HL-60/S4 (cell line): ENCODE data around the gene KLC4.

ENCODE experiments used
- in situ Hi-C: fragments of 300-500 bp; cut with MboI; formaldehyde crosslinking; loops from 2 replicates; pipeline ENCODE4 v1.14.3; 2022; ENCODE audit warnings: low sequenced_read_pairs

Gene KLC4

DNA sequence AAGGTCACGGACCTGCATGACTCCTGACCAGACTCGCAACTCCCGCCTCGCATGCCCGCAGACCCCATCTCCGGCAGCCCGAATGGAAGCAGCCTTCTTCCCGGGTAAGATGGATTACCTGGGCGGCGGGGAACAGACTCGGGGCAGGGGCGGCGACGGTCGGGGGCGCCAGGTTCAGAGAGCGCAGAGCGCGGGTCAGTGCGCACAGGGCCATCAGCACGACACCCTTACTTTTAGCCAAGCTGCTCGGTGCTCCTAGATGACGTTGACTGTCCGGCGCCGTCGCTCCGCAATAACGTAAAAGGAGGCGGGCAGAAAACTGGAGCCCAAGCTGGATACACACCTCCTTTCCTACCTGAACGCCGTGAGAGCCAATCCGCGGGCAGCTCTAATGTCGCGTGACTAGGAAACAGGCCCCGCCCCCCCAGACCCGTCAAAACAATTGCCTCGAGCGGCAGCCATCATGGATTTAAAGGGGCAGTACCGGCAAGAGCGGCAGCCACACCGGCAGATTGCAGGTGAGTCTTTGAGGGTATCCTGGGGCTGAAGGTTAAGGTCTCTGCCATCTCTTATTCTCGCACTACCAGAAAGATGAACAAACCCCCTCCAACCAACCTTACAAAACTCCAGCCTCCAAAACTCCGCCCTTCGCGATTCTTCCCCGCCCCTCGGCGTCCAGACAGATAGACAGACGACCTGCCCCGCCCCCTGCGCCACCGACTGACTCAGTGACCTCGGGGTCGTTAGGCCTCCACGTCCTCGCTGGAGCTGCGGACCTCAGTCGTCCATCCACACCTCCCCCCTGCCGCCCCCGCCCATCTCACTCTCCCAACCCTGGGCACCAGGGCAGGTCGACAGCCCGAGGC lies at the start of gene KLC4, which contains the start of gene MRPL2:
TSS of gene KLC4 (plus strand) at position 464 of the 866 bp plus-strand sequence. CDS start 1,705 bp downstream, outside the sequence.
TSS of gene MRPL2 (minus strand) at position 267 of the 866 bp plus-strand sequence. CDS start at position 214, 53 bp downstream.
- in situ Hi-C loops: no loop called here

DNA sequence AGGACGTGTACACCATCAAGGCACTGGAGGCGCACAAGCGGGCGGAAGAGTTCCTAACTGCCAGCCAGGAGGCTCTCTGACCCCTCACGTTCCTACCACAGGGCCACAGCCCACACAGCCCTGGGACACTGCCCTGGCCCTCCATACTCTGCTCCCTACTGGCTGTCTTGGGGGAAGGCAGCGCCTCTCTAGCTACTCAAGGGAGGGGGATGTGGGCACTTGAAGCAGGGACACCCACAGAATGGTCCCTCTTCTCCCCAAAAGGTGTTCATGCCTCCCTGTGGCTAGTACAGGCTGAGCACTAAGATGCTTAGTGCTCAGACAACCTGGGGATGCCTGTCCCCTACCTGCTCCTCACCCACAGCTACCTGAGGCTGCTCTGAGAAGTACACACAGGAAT lies 48.2 kb upstream of the KLC4 start:
- in situ Hi-C loops: no loop called here

DNA sequence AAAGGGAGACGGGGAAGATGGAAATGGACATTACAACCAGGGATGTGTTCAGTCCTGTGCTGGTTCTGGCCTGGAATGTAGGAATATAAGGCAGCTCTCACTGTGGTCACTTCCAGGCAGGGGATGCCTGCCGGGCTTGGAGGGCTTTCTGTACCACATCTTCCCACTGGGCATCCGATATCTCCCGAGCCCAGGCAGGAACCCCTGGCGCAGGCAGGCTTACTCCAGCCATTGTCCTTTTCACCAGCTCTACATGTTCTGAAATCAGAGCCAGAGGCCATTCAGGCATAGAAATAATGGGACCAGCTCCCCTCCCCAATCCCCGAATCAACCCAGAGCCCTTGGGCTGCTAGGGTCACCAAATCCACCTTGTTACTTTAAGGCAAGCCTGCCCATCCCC lies 47.1 kb upstream of the KLC4 start:
- in situ Hi-C loops: no loop called here

DNA sequence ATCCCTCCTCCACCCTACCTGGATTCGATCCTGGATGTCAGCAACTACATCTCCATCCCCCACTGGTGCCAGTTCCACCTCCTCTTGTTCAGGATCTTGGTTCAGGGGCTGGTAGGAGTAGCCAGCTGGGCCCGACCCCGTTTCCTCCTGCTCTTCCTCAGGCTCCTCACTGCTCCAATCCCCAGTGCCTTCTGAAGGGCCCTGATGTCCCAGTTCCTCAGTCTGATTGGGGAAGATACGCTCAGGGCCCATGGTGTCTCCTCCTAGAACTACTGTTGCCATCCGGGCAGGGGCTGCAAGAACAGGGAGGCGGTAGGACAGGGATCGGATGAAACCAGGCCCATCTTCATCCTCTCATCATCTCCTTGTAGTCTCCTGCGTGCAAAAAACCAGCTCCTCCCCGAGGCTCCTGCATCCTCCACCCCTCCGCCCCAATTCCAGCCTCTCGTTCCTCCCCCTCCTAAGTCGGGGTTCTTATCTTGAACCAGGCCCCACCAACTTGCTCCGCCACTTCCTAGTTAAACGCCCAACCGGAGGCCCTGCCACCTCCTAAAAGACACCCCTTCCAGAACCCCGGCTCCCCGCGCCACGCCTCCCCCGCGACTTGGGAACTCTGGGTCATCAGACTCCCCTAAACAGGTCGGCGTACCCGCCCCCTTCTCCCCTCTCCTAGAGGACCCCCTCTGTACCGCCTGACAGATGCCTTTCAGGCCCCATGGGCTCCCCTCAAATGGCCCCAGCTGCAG lies 46.2 kb upstream of the KLC4 start:
- in situ Hi-C loops: no loop called here

DNA sequence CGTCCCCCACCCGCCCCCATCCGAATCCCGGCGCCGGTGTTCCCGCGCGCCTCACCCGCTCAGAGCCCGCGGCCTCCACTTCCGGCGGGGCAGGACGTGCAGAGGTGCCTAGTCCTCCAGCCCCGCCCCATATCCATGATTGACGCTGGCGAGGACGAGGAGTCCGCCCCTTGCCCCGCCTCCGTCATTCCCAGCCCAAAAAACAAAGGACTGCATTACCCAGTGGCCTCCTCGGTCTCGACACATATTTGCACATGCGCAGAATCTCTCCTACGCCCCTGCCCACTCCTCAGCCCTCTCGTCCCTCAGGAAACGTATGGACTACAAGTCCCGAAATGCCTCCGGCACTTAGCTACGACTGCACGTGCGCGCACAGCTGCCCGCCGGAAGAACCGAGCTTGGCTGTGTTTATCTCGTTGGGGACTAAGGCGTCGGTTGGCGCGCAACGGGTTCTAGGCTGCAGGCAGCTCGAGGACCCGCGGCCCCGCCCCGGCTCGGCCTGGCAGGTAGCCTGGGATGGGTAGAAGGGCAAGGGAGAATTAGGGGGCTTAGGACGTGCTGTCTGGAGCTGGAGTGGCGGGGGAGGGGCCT lies 45.5 kb upstream of the KLC4 start, which contains the start of the genes KLHDC3 and MEA1:
TSS of gene KLHDC3 (plus strand) at position 407 of the 591 bp plus-strand sequence. CDS start 2,944 bp downstream, outside the sequence.
TSS of gene MEA1 (minus strand) at position 104 of the 591 bp plus-strand sequence. CDS start 133 bp downstream, outside the sequence.
- in situ Hi-C loops: no loop called here

DNA sequence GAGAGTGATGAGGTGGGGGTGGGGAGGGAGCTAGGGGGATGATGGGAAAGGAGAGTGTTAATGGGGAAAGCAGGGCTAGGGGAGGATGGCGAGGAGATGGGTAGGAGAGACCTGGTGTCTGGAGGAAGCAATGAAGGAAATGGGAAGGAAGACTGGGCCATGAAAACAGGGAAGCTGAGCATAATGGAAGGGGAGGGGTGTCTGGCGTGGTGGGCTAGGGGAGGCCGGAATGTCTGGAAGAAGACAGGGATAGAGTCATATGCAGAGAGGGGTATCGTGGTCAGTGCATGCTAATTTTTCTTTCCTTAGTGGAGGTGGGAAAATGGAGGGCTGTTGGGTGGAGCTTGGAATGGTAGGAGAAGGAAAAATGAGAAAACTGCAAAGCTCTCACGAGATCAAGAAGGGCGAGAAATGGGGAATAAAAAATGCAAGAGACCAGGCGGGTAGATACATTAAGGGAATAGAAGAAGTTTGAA lies 45.0 kb upstream of the KLC4 start:
- in situ Hi-C loops: no loop called here

DNA sequence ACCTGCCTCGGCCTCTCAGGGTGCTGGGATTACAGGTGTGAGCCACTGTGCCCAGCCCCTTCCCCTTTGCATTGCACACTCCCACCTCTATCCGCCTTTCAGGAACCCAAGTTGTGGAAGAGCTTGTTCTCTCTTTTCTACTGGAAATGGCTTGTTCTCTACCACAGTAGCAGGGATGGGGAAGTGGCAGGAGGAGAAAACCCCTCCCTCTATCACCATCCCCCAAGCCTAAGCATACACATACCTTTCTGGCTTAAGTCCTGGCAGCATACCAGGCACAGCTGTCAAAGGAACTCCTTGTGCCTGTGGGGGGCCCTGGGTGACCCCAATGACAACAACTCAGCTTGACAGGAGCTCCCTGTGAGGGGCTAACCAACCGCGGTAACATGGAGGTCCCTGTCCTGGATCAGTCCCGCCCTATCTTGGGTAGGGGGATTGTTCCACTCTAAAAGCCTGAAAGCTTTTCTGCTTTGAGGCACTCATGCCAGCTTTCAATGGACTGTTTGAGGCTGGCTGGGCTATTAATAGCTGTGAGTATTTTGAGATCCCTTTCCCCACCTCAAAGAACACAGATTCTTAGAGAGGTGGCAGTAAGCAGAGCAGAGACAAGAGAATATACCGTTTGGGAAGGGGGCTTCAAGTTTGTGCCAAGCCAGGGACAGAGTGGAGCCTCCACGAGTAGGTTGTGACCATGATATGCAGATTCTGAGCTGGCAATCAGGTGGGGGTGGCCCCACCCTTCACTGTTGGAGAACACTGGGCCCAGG lies 43.1 kb upstream of the KLC4 start:
- in situ Hi-C loops: no loop called here

DNA sequence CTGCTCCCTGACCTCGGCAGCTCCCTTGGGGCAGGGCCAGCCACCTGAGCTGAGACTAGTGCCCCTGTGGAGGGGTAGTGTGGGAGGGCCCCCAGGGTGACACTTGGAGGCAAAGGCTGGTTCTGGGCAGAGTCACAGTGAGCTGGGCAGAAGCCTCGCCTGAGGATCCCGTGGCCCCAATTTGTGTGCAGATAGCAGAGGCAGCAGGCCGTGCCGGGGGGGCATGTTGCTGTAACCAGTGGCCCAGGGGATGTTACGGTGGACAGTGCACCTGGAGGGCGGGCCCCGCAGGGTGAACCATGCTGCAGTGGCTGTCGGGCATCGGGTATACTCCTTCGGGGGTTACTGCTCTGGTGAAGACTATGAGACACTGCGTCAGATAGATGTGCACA lies 42.5 kb upstream of the KLC4 start:
- in situ Hi-C loops: no loop called here

DNA sequence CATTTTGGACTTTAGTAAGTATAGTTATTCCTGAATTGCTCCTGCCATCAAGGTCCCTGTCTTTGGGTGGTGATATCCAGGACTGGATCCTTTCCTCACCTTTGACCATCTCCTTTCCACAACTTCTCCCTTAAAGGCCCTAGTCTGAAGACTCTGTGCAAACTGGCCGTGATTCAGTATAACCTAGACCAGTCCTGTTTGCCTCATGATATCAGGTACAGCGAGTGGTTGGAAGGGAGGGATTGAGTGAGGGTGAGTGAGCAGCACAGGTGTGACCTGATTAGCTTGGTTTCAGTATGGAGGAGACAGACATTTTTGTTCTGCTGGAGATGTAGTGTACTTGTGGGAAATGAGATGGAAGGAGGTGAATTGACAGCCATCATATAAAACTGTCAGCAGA lies 40.3 kb upstream of the KLC4 start:
- in situ Hi-C loops: no loop called here

DNA sequence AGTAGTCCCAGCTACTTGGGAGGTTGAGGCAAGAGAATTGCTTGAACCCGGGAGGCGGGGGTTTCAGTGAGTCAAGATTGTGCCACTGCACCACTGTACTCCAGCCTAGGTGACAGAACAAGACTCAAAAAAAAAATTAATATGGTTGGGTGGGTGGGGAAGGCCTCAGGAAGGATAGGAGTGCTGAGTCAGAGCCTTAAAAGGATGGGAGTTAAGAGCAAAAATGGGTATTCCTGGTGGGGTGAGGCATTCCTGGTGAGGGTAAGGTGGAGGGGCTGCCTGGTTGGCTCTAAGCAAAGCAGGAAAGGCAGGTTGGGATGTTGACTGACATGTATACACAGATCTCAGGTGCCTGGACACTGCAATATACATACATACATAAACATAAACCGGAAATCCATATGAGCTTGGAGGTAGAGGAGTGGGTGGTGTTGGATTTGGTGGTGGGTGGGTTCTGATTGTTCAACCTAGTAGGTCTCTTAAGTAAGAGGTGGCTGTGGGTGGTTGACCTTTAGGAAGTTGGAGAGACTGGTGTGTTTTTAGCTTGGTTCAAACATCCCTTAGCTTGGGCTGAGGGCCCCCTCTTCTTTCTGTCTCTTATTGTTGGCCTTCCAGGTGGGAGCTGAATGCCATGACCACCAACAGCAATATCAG lies 39.3 kb upstream of the KLC4 start:
- in situ Hi-C loops: no loop called here

DNA sequence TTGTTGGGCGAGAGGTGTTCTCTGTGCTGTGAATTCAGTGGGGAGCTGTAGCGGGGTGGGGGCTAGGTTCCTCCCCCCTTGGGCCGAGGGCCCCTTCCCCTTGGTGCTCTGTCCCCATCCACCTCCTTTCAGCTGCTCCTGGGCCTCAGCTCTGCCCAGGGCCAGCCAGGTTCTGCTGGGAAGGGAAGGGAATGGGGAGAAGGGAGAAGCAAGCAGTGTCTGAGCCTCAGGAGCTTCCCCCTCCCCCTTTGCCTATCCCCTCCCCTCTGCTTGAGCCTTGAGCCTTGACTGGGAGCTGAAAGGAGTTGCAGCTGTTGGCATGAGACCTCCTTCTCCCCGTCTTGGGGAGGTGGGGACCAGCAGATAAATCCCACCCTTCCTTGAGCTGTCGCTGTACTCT lies 38.6 kb upstream of the KLC4 start:
- in situ Hi-C loops: no loop called here

DNA sequence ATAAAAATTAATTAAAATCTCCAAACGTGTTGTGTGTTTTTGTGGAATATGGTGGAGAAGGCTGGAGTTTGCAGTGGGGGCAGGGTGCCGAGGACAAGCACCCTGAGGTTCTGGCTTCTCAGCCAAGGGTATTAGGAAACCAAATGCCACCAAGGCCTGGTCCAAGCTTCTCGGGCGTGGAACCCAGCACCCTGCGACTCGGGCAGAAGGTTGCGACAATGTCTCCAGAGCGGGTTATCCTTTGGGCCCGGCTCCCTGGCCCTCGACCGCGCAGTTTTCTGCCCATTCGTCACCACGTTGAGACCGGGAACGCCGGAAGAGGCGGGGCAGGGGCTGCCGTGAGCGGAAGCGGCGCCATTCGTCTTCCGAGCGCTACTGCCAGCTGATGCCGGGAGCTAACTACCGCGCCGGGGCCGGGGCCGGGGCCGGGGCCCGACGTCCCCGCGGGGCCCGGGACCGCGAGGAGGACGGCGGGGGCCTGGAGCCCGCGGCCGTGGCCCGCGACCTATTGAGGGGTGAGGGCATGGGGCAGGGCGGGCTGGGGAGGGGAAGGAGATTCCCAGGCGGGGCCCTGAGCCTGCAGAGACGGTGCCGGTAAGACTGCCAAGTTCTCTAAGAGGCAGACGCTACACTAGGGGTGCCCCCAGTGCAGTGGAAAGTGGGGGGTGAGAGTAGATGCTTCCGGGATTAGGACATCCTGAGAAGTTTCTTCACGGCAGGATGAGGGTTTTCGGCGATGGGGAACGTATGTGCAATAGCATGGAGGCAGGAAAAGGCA lies 38.0 kb upstream of the KLC4 start, which contains the start of gene RRP36:
TSS of gene RRP36 (plus strand) at position 354 of the 778 bp plus-strand sequence. CDS start at position 386, 32 bp downstream.
- in situ Hi-C loops: no loop called here

DNA sequence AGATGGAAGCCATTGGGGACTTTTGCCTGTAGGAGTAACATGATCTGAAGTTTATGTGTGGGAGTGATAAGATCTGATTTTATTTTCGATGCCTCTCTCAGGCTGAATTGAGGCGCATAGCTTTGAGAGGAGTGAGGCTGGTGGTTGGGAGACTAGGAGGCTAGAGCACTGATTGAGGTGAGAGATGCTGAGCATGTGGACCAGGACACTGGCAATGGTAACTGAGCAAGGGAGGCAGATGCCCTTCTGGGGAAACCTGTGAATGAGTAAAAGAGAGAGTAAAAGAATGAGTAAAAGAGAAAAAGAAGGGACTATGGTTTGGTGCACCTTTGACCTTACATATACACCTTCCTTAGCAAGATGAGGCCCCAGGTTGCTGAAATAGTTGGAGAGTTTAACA lies 35.0 kb upstream of the KLC4 start:
- in situ Hi-C loops: no loop called here

DNA sequence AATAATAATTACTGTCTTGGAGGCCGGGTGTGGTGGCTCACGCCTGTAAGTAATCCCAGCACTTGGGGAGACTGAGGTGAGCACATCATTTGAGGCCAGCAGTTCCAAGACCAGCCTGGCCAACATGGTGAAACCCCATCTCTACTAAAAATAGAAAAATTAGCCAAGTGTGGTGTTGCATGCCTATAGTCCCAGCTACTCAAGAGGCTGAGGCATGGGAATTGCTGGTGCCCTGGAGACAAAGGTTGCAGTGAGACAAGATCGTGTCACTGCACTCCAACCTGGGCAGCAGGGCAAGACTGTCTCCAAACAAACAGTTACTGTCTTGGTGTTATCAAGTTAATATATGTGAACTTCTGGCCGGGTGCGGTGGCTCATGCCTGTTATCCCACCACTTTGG lies 33.1 kb upstream of the KLC4 start:
- in situ Hi-C loops: no loop called here

DNA sequence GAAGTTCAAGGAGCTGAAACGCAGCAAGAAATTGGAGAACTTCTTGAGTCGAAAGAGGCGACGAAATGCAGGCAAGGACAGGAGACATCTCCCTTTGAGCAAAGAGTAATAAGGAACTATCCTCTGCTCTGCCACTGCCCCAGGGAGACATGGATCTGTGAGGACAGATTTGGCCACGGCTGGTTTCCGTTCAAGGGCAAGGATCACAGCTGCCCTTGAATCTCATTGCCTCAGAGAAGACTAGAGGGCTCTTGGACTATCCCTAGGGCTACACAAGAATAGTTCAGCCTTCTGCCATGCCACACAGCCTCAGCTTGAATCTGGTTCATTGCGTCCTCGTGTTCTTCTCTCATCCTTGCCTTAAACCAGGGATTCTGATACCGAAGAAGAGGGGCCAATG lies 30.3 kb upstream of the KLC4 start:
- in situ Hi-C loops: no loop called here

DNA sequence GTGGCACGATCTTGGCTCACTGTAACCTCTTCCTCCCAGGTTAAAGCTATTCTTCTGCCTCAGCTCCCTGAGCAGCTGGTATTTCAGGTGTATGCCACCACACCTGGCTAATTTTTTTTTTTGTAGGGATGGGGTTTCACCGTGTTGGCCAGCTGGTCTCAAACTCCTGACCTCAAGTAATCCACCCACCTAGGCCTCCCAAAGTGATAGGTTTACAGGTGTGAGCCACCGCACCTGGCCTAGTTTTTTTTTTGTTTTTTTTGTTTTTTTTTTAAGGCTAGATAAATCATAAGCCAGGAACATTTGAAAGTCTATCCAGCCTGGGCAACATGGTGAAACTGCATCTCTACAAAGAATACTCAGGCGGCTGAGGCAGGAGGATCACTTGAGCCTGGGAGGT lies 27.1 kb upstream of the KLC4 start:
- in situ Hi-C loops: no loop called here

DNA sequence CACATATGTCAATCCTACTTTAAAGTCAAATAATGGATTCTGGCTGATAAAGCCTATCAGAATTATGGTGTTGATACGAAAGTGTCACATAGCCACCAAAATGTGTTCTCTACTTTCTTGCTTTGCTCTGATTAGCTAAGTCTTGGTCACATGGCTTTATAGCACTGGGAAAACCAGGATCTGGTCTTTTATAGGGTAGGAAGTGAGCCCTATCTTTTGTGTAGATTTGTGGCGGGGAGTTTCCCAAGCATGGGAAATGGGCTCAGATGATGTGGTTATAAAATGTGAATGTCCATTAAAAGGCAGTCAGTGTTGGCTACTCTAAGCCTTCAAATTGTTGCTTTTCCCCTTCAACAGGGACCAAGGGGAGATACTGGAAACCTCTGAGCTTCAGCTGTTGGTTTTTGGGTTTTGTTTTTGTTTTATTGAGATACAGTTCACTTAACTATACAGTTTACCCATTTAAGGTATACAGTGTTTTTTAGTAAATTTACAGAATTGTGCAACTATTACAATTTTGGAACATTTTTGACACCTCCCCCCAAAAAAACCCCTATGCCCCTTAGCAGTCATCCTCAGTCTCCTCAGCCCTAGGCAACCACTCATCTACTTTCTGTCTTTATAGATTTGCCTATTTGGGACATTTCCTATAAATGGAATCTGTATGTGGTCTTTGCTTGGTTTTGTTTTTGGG lies 25.8 kb upstream of the KLC4 start:
- in situ Hi-C loops: no loop called here

DNA sequence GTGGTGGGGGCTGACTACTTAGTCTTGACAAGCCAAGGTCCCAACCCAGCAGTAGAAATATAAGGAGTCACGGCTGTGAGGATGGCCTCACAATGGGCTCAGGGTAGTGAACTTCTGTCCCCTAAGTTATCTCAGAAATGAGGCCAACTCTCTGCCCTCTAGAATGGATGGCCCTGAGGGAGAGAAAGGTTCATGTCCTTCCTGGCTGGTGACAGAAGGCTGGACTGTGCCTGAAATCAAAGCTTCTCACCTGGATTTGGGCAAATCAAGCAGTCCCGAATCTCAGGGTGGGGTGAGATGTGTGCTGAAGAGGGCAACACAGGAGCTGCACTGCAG lies 25.3 kb upstream of the KLC4 start:
- in situ Hi-C loops: no loop called here
